Lower lobe of right lung (tissue), 2 donors: ENCODE measurements around the gene RAB39A. TPM values are rescaled to one million over a fixed set of nuclear protein-coding genes. Genes with fewer than 3 reads are reported as not detected.

Experiments
- ATAC-seq, 2 donors: fragments of 200-7000 bp; cut with Tn5 transposase; one replicate each; pipeline ENCODE4 v1.9.1; 2020 to 2022; ENCODE audit warnings: mild to moderate bottlenecking in 2 of 2, moderate library complexity in 2 of 2
- DNase-seq: peaks from one replicate; pipeline ENCODE4 v3.0.0-alpha.2; 2020
- H3K27ac ChIP-seq: fragments of 200-600 bp; one replicate; pipeline ENCODE4 v1.8.0; 2022
- H3K27me3 ChIP-seq: fragments of 200-600 bp; one replicate; pipeline ENCODE4 v1.8.0; 2022; ENCODE audit warnings: low read depth
- H3K36me3 ChIP-seq: fragments of 200-600 bp; one replicate; pipeline ENCODE4 v1.8.0; 2022; ENCODE audit warnings: mild to moderate bottlenecking
- H3K4me1 ChIP-seq: fragments of 200-600 bp; one replicate; pipeline ENCODE4 v1.8.0; 2022
- H3K4me3 ChIP-seq: fragments of 200-600 bp; one replicate; pipeline ENCODE4 v1.8.0; 2022; ENCODE audit warnings: mild to moderate bottlenecking
- H3K9me3 ChIP-seq: fragments of 200-600 bp; one replicate; pipeline ENCODE4 v1.8.0; 2022
- intact Hi-C: fragments of 100-400 bp; cut with DNase I; formaldehyde crosslinking; loops from one replicate; pipeline ENCODE4 v1.11.0; 2022
- total RNA-seq: library from RNA; stranded (reverse); fragmentation: NEBNext Ultra II Directional; extraction: Animal tissue kit (Norgen Biotek cat#: 25700); gene quantifications from one replicate; pipeline ENCODE4 v1.2.1, GENCODE V29; 2021
- TF ChIP-seq, protein P1 (sequence below): fragments of 200-600 bp; IDR thresholded peaks from one replicate; pipeline ENCODE4 v1.8.0; 2022; ENCODE audit warnings: antibody characterized with exemption, mild to moderate bottlenecking
- donor health status: DM: no; HTN: yes; CAD: no; lungs with severe emphysema.

RAB39A gene
- total RNA-seq, 1 donor from 2014 or later: 3.1 TPM

- H3K27me3 ChIP-seq: no peaks in the 10 kb centered on the region
- H3K27ac ChIP-seq: no peak overlapping the region
- H3K4me3 ChIP-seq: no peak overlapping the region
- TF ChIP-seq, protein P1, sequence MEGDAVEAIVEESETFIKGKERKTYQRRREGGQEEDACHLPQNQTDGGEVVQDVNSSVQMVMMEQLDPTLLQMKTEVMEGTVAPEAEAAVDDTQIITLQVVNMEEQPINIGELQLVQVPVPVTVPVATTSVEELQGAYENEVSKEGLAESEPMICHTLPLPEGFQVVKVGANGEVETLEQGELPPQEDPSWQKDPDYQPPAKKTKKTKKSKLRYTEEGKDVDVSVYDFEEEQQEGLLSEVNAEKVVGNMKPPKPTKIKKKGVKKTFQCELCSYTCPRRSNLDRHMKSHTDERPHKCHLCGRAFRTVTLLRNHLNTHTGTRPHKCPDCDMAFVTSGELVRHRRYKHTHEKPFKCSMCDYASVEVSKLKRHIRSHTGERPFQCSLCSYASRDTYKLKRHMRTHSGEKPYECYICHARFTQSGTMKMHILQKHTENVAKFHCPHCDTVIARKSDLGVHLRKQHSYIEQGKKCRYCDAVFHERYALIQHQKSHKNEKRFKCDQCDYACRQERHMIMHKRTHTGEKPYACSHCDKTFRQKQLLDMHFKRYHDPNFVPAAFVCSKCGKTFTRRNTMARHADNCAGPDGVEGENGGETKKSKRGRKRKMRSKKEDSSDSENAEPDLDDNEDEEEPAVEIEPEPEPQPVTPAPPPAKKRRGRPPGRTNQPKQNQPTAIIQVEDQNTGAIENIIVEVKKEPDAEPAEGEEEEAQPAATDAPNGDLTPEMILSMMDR: no peak
- no peak for DNase-seq
- H3K36me3 ChIP-seq: no peaks in the 10 kb centered on the region
- no peak for ATAC-seq
- intact Hi-C loops: no loop called here
- no peaks in the 10 kb centered on the region for H3K9me3 ChIP-seq
- no peaks in the 10 kb centered on the region for H3K4me1 ChIP-seq
Observed at GRCh38 chr11:107969219-107969618, 41.0 kb downstream of the RAB39A start.

- no peaks in the 10 kb centered on the region for H3K4me1 ChIP-seq
- TF ChIP-seq, protein P1: no peak
- DNase-seq (no peak), ATAC-seq (no peak)
- no peak overlapping the region for H3K27ac ChIP-seq
- H3K36me3 ChIP-seq: no peaks in the 10 kb centered on the region
- H3K9me3 ChIP-seq: no peaks in the 10 kb centered on the region
- H3K4me3 ChIP-seq: no peak overlapping the region
- intact Hi-C loops: no loop called here
- no peaks in the 10 kb centered on the region for H3K27me3 ChIP-seq
Observed at GRCh38 chr11:107970049-107970448, 41.8 kb downstream of the RAB39A start.

- intact Hi-C loops: no loop called here
- Histone ChIP-seq H3K36me3 (no peaks in the 10 kb centered on the region), H3K27ac (no peak overlapping the region), H3K9me3 (no peaks in the 10 kb centered on the region), H3K4me3 (no peak overlapping the region), H3K27me3 (no peaks in the 10 kb centered on the region), H3K4me1 (no peaks in the 10 kb centered on the region)
- ATAC-seq: no peak
- TF ChIP-seq, protein P1: no peak
- DNase-seq: no peak
Observed at GRCh38 chr11:107973641-107974040, 45.4 kb downstream of the RAB39A start.

DNA sequence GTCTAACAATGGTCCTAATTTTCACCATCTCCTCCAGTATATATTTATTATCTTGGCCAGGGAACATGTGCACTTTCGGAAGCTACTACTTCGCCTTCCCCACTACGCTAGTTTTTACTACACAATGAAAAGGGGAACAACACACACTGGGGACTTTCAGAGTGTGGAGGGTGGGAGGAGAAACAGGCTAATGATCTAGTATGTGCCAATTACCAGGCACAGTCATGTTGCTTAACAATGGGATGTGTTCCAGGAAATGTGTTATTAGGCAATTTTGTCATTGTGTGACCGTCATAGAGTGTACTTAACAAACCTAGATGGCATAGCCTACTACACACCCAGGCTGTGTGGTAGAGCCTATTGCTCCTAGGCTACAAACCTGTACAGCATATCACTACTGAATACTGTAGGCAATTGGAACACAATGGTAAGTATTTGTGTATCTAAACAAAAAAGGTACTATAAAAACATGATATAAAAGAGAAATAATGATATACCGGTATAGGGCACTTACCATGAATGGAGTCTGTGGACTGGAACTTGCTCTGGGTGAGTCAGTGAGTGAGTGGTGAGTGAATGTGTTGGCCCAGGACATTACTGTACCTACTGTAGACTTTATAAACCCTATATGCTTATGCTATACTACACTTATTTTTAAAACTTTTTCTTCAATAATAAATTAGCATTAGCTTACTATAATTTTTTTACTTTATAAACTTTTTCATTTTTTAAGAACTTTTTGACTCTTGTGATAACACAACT, 60.3 kb downstream of the RAB39A start:
- Histone ChIP-seq H3K27ac (no peak overlapping the region), H3K9me3 (no peaks in the 10 kb centered on the region), H3K27me3 (no peaks in the 10 kb centered on the region), H3K4me3 (no peak overlapping the region), H3K36me3 (no peaks in the 10 kb centered on the region), H3K4me1 (no peaks in the 10 kb centered on the region)
- no peak for DNase-seq
- intact Hi-C loops: no loop called here
- ATAC-seq: peak; percentile 76 to 88
- TF ChIP-seq, protein P1: no peak

DNA sequence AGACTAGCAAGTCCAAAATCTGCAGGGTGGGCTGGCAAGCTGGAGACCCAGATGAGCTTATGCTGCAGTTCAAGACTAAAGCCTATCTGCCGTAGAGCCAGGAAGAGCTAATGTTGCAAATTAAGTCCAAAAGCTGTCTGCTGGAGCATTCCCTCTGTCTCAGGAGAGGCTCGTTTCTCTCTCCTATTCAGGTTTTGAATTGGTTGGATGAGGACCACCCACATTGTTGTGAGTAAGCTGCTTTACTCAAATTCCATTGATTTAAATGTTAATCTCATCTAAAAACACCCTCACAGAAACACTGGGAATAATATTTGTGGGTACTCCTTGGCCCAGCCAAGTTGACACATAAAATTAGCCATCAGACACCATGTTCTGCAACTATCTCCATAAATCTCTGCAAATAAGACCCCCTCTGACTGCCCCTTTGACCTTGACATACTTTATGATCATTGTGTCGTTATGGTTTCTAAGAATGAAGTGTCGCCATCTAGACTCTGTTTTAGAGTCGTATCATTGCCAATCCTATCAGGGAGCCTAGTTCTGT, 63.7 kb downstream of the RAB39A start:
- DNase-seq: no peak
- no peaks in the 10 kb centered on the region for H3K4me1 ChIP-seq
- intact Hi-C loops: no loop called here

More for the DNA sequence above, 63.7 kb downstream of the RAB39A start:
- no peak for ATAC-seq
- no peak overlapping the region for H3K4me3 ChIP-seq
- no peaks in the 10 kb centered on the region for H3K9me3 ChIP-seq
- no peaks in the 10 kb centered on the region for H3K27me3 ChIP-seq
- H3K27ac ChIP-seq: no peak overlapping the region
- TF ChIP-seq, protein P1: no peak
- no peaks in the 10 kb centered on the region for H3K36me3 ChIP-seq
